ENCODE data around the gene RFT1.

Gene RFT1

DNA sequence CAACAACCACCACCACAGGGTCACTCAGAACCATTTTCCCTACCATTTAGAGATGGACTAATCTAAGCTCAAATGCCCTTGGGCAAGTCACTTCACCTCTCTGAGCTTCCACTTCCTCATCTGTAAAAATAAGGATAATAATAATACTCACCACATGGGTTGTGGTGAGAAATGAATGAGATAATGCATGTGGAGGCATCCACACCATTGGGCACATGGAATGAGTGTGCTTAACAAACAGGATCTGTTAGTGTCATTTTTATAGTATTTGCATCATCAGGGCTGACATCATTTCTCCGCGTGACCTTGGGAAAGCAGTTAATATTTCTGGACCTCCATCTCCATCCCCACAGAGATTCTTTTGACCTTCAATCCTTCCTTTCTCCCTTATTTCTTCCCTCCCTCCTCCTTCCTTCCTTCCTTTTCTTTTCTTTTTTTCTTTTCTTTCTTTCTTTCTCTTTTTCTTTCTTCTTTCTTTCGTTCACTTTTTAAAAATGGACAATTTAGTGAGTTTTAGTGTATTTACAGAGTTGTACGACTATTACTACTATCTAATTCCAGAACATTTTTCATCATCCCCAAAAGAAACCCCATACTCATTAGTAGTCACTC lies 7.7 kb upstream of the RFT1 start:
- TF ChIP-seq CTCF (IDR thresholded peaks at IDR 0.05; ENCODE audit: low read length) (no peak), EZH2 (IDR thresholded peaks at IDR 0.05; ENCODE audit: borderline replicate concordance, low read length) (no peak)
- Histone ChIP-seq H3K36me3 (ENCODE audit: insufficient read depth, low read length) (no peaks in the 10 kb centered on the region), H3K4me1 (ENCODE audit: insufficient read depth, low read length, severe bottlenecking) (peaks cover 10% of the 10 kb centered on the region), H3K4me2 (ENCODE audit: low read length) (no peak overlapping the region), H3K27ac (ENCODE audit: low read depth, low read length, poor library complexity, severe bottlenecking) (no peak overlapping the region), H3K4me3 (ENCODE audit: low read depth, low read length, poor library complexity, severe bottlenecking) (no peak overlapping the region), H3K9me2 (ENCODE audit: low read depth, low read length) (no peaks in the 10 kb centered on the region), H3F3A (ENCODE audit: insufficient read depth, low read length) (no peaks in the 10 kb centered on the region), H4K20me1 (ENCODE audit: insufficient read depth, low read length) (no peaks in the 10 kb centered on the region), H3K9ac (ENCODE audit: low read length) (no peak overlapping the region), H3K9me3 (ENCODE audit: low read length) (no peaks in the 10 kb centered on the region), H2AFZ (ENCODE audit: low read length) (no peak overlapping the region), H3K27me3 (ENCODE audit: insufficient read depth, low read length) (no peaks in the 10 kb centered on the region), H3K79me2 (ENCODE audit: insufficient read depth, low read length) (no peaks in the 10 kb centered on the region)

DNA sequence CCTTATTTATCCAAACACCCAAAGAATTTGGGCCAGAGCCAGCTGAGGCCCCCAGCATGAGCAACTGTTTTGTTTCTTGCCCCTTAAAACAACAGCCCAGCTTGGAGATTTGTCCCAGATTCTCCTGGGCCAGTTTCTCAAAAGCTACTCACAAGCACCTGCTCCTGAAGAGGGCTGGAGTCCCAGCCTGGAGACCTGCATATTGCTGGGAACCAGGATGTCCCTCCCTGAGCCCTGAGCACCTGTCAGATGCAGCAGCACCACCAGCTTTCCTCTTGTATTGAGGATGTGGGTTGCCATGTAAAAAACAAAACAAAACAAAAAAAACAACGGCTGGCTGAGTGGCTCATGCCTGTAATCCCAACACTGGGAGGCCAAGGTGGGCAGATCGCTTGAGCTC lies 7.0 kb upstream of the RFT1 start:
- no peak overlapping the region for H3K4me2 ChIP-seq (ENCODE audit: low read length)
- H3K27ac ChIP-seq (ENCODE audit: low read depth, low read length, poor library complexity, severe bottlenecking) = no peak overlapping the region
- no peaks in the 10 kb centered on the region for H3K79me2 ChIP-seq (ENCODE audit: insufficient read depth, low read length)
- no peaks in the 10 kb centered on the region for H3K36me3 ChIP-seq (ENCODE audit: insufficient read depth, low read length)
- no peak overlapping the region for H3K4me3 ChIP-seq (ENCODE audit: low read depth, low read length, poor library complexity, severe bottlenecking)
- no peaks in the 10 kb centered on the region for H4K20me1 ChIP-seq (ENCODE audit: insufficient read depth, low read length)
- H3F3A ChIP-seq (ENCODE audit: insufficient read depth, low read length) = no peaks in the 10 kb centered on the region
- no peak overlapping the region for H2AFZ ChIP-seq (ENCODE audit: low read length)
- no peaks in the 10 kb centered on the region for H3K27me3 ChIP-seq (ENCODE audit: insufficient read depth, low read length)
- H3K4me1 ChIP-seq (ENCODE audit: insufficient read depth, low read length, severe bottlenecking) = peaks cover 10% of the 10 kb centered on the region
- no peaks in the 10 kb centered on the region for H3K9me2 ChIP-seq (ENCODE audit: low read depth, low read length)
- no peak overlapping the region for H3K9ac ChIP-seq (ENCODE audit: low read length)
- H3K9me3 ChIP-seq (ENCODE audit: low read length) = no peaks in the 10 kb centered on the region
- TF ChIP-seq EZH2 (IDR thresholded peaks at IDR 0.05; ENCODE audit: borderline replicate concordance, low read length) (no peak), CTCF (IDR thresholded peaks at IDR 0.05; ENCODE audit: low read length) (no peak)

- Histone ChIP-seq H2AFZ (ENCODE audit: low read length) (no peak overlapping the region), H3K4me2 (ENCODE audit: low read length) (no peak overlapping the region), H3K4me3 (ENCODE audit: low read depth, low read length, poor library complexity, severe bottlenecking) (no peak overlapping the region), H3K9me2 (ENCODE audit: low read depth, low read length) (no peaks in the 10 kb centered on the region), H3K79me2 (ENCODE audit: insufficient read depth, low read length) (peaks cover 4% of the 10 kb centered on the region), H3K9ac (ENCODE audit: low read length) (no peak overlapping the region), H4K20me1 (ENCODE audit: insufficient read depth, low read length) (no peaks in the 10 kb centered on the region), H3K9me3 (ENCODE audit: low read length) (no peaks in the 10 kb centered on the region), H3F3A (ENCODE audit: insufficient read depth, low read length) (no peaks in the 10 kb centered on the region), H3K27me3 (ENCODE audit: insufficient read depth, low read length) (no peaks in the 10 kb centered on the region), H3K36me3 (ENCODE audit: insufficient read depth, low read length) (no peaks in the 10 kb centered on the region), H3K27ac (ENCODE audit: low read depth, low read length, poor library complexity, severe bottlenecking) (no peak overlapping the region), H3K4me1 (ENCODE audit: insufficient read depth, low read length, severe bottlenecking) (peaks cover 13% of the 10 kb centered on the region)
- peak; percentile 89 for TF ChIP-seq CTCF (IDR thresholded peaks at IDR 0.05; ENCODE audit: low read length)
- TF ChIP-seq EZH2 (IDR thresholded peaks at IDR 0.05; ENCODE audit: borderline replicate concordance, low read length) = no peak
Observed at GRCh38 chr3:53134631-53135232, 4.5 kb upstream of the RFT1 start.

All from OCI-LY1 (cell line).